ENCODE results near the gene HS6ST3. TPM values are rescaled to one million over a fixed set of nuclear protein-coding genes. Genes with fewer than 3 reads are reported as not detected.

Gene HS6ST3
- total and polyA plus RNA-seq, 2 donors from 2014 or later: 0.47 to 1.2 TPM

DNA sequence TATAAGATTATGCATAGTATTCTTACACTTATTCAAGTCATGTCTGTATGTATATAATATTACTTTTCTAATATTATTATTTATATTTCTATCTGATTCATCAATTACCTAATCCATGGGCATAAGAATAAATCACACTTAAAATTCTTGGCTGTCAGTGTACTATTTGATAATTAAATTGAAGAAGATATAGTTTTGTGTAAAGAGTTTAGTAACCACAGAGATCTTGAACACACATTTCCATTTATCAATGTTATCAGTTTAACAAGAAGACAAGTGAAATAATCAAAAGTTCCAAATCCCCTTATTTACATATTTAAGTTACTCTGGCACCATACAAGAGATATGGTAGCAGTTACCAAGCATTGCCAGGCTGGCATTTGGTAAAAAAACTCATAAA, 659.9 kb downstream of the HS6ST3 start:
- no peaks in the 10 kb centered on the region for H3K4me1 ChIP-seq (ENCODE audit: control insufficient read depth in 2 of 3, insufficient read depth in 2 of 3, low read depth in 1 of 3, low read length in 3 of 3)
- no peak overlapping the region for H3K4me3 ChIP-seq (ENCODE audit: low read length in 3 of 3)
- no peaks in the 10 kb centered on the region for H3K9me3 ChIP-seq (ENCODE audit: control insufficient read depth in 2 of 3, insufficient read depth in 1 of 3, low read length in 3 of 3)
- no peak overlapping the region for H3K27ac ChIP-seq (ENCODE audit: low read depth in 2 of 2, low read length in 2 of 2)
- H3K27me3 ChIP-seq (ENCODE audit: control insufficient read depth, insufficient read depth, low read length): no peaks in the 10 kb centered on the region
- TF ChIP-seq, protein P1, sequence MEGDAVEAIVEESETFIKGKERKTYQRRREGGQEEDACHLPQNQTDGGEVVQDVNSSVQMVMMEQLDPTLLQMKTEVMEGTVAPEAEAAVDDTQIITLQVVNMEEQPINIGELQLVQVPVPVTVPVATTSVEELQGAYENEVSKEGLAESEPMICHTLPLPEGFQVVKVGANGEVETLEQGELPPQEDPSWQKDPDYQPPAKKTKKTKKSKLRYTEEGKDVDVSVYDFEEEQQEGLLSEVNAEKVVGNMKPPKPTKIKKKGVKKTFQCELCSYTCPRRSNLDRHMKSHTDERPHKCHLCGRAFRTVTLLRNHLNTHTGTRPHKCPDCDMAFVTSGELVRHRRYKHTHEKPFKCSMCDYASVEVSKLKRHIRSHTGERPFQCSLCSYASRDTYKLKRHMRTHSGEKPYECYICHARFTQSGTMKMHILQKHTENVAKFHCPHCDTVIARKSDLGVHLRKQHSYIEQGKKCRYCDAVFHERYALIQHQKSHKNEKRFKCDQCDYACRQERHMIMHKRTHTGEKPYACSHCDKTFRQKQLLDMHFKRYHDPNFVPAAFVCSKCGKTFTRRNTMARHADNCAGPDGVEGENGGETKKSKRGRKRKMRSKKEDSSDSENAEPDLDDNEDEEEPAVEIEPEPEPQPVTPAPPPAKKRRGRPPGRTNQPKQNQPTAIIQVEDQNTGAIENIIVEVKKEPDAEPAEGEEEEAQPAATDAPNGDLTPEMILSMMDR (IDR thresholded peaks at IDR 0.05; ENCODE audit: borderline replicate concordance, extremely low read depth, insufficient read depth): no peak
- FAIRE-seq: no peak
- DNase-seq: no peak
- intact Hi-C loops (cut with DNase I): no loop called here
- no peak overlapping the region for H3K9ac ChIP-seq (ENCODE audit: low read length in 3 of 3)
- no peaks in the 10 kb centered on the region for H3K36me3 ChIP-seq (ENCODE audit: control insufficient read depth in 2 of 3, insufficient read depth in 3 of 3, low read length in 3 of 3)

DNA sequence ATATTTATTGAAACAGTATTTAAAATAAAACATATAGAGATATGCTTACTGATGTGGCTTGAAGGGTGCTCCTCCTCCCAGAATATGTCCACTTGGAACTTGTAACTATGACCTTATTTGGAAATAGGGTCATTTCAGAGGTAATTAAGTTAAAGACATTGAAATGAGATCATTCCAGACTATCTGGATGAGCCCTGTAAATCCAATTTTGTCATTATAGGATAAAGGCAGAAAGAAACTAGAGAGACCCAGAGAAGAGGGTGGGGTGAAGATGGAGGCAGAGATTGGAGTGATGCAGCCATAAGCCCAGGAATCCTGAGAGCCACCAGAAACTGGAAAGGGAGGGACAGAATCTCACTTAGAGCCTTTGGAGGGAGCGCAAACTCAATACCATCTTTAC, 661.2 kb downstream of the HS6ST3 start:
- Histone ChIP-seq H3K36me3 (ENCODE audit: control insufficient read depth in 2 of 3, insufficient read depth in 3 of 3, low read length in 3 of 3) (no peaks in the 10 kb centered on the region), H3K27me3 (ENCODE audit: control insufficient read depth, insufficient read depth, low read length) (no peaks in the 10 kb centered on the region), H3K4me3 (ENCODE audit: low read length in 3 of 3) (no peak overlapping the region), H3K4me1 (ENCODE audit: control insufficient read depth in 2 of 3, insufficient read depth in 2 of 3, low read depth in 1 of 3, low read length in 3 of 3) (no peaks in the 10 kb centered on the region), H3K27ac (ENCODE audit: low read depth in 2 of 2, low read length in 2 of 2) (no peak overlapping the region), H3K9me3 (ENCODE audit: control insufficient read depth in 2 of 3, insufficient read depth in 1 of 3, low read length in 3 of 3) (no peaks in the 10 kb centered on the region), H3K9ac (ENCODE audit: low read length in 3 of 3) (no peak overlapping the region)
- TF ChIP-seq, protein P1 (IDR thresholded peaks at IDR 0.05; ENCODE audit: borderline replicate concordance, extremely low read depth, insufficient read depth): no peak
- FAIRE-seq (no peak), DNase-seq (no peak)
- intact Hi-C loops (cut with DNase I): no loop called here

DNA sequence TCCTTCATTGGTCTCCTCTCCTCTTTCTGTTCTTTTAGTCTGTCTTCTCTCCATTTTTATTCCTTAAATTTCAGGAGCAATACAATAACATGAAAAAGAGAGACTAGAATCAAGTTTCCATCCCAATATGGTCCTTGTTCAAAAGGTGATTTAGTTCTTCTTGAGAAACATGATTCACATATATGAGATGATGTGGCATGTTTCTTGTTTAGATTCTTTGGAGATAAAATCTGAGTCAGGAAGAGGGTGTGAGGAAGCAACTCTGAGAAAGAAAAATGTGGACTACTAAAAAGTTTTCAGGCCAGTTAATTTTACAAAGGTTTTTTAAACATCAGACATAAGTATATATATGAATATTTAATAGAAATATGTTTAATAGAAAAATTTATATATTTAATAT, 673.0 kb downstream of the HS6ST3 start:
- intact Hi-C loops (cut with DNase I): no loop called here
- TF ChIP-seq, protein P1 (IDR thresholded peaks at IDR 0.05; ENCODE audit: borderline replicate concordance, extremely low read depth, insufficient read depth): no peak
- Histone ChIP-seq H3K36me3 (ENCODE audit: control insufficient read depth in 2 of 3, insufficient read depth in 3 of 3, low read length in 3 of 3) (no peaks in the 10 kb centered on the region), H3K4me3 (ENCODE audit: low read length in 3 of 3) (no peak overlapping the region), H3K4me1 (ENCODE audit: control insufficient read depth in 2 of 3, insufficient read depth in 2 of 3, low read depth in 1 of 3, low read length in 3 of 3) (no peaks in the 10 kb centered on the region), H3K27me3 (ENCODE audit: control insufficient read depth, insufficient read depth, low read length) (no peaks in the 10 kb centered on the region), H3K9ac (ENCODE audit: low read length in 3 of 3) (no peak overlapping the region), H3K27ac (ENCODE audit: low read depth in 2 of 2, low read length in 2 of 2) (no peak overlapping the region), H3K9me3 (ENCODE audit: control insufficient read depth in 2 of 3, insufficient read depth in 1 of 3, low read length in 3 of 3) (no peaks in the 10 kb centered on the region)
- FAIRE-seq: no peak
- no peak for DNase-seq

DNA sequence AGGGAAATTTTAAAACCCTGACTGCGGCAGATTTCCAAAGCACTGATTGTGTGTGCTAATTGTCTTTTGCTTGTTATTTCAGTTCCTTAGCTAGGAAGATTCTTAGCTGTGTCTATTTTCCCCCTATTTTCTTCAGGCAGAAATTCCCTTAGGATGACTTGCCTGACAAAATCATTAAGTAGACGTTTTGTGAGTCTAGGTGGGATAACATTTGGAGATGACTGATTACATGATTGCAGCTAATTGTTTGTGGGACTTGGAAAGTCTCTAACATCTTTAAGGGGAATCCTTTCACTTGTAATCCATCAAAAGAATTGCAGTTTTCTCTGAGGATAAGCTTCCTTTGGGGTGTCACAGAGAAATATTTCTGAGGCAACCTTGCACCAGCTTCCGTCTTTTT, 676.4 kb downstream of the HS6ST3 start:
- Histone ChIP-seq H3K27ac (ENCODE audit: low read depth in 2 of 2, low read length in 2 of 2) (no peak overlapping the region), H3K36me3 (ENCODE audit: control insufficient read depth in 2 of 3, insufficient read depth in 3 of 3, low read length in 3 of 3) (no peaks in the 10 kb centered on the region), H3K9ac (ENCODE audit: low read length in 3 of 3) (no peak overlapping the region), H3K27me3 (ENCODE audit: control insufficient read depth, insufficient read depth, low read length) (no peaks in the 10 kb centered on the region), H3K9me3 (ENCODE audit: control insufficient read depth in 2 of 3, insufficient read depth in 1 of 3, low read length in 3 of 3) (no peaks in the 10 kb centered on the region), H3K4me1 (ENCODE audit: control insufficient read depth in 2 of 3, insufficient read depth in 2 of 3, low read depth in 1 of 3, low read length in 3 of 3) (no peaks in the 10 kb centered on the region), H3K4me3 (ENCODE audit: low read length in 3 of 3) (no peak overlapping the region)
- FAIRE-seq: no peak
- intact Hi-C loops (cut with DNase I): no loop called here
- no peak for DNase-seq
- TF ChIP-seq, protein P1 (IDR thresholded peaks at IDR 0.05; ENCODE audit: borderline replicate concordance, extremely low read depth, insufficient read depth): no peak
